Skeletal muscle cell (primary cell): ENCODE data around the gene SLC51A.

ENCODE experiments used
- DNase-seq: peaks from one replicate; pipeline ENCODE4 v3.0.0-alpha.2; 2010; ENCODE audit warnings: low read depth
- H3K4me3 ChIP-seq: 2 replicates; pipeline ENCODE4 v1.5.1; 2011; ENCODE audit warnings: low read depth, mild to moderate bottlenecking, control low read depth, low read length, moderate library complexity

The SLC51A gene

DNA sequence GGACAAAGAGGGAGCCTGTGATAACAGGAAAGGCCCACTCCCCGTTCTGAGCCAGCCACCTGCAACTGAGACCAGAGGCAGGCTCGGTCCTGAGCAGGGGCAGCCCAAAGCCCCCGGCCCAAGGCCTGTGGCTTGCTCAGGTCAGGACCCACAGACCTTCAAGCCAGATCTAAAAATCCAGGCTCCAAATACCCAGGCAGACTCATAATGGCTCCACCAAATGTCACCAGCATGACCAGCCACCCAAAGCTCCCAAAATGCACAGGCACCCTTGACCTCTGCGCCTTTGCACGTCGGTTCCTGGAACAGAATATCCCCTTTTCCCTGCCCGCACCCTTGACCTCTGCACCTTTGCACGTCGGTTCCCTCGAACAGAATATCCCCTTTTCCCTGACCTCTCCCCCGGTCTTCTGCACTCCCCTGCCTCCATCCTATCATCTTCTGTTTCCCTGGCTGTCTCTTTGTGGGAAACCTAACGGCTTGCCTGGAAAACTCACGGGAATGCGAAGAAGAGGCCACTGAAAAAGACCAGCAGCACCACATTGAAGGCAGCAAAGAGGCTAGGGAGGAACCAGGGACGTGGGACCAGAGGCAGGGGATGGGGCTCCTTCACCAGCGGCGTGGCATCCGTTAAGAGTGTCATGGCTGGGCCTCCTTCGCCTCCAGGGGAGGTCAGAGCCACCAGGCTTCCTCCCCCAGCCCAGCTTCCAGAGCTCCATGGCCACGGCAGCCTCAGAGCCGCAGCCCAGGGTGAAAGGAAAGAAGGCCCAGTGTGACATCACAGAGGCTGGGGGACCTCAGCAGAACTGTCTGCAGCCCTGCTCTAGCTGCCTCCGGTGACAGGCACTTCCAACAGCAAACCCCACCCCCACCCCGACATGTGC is 5.4 kb upstream of the SLC51A start, which contains the start of gene ZDHHC19:
ZDHHC19 (minus strand) TSS at position 728 of the 884 bp plus-strand sequence; CDS start at position 643, 85 bp downstream.
- DNase-seq: no peak
- no peak within 1 kb of the TSS for H3K4me3 ChIP-seq

GRCh38 chr3:196214783-196215441 is 1.4 kb upstream of the SLC51A start:
- no peak overlapping the region for H3K4me3 ChIP-seq
- DNase-seq: no peak

GRCh38 chr3:196215493-196216020 is 777 bp upstream of the SLC51A start:
- no peak overlapping the region for H3K4me3 ChIP-seq

GRCh38 chr3:196216681-196217211 is 412 bp downstream of the SLC51A start:
- DNase-seq: no peak
- no peak overlapping the region for H3K4me3 ChIP-seq

More at GRCh38 chr3:196215493-196216020, 777 bp upstream of the SLC51A start:
- no peak for DNase-seq

GRCh38 chr3:196217307-196218154 is 1.2 kb downstream of the SLC51A start:
- no peak for DNase-seq
- no peak overlapping the region for H3K4me3 ChIP-seq

GRCh38 chr3:196218155-196218712 is 1.9 kb downstream of the SLC51A start:
- DNase-seq: no peak
- no peak overlapping the region for H3K4me3 ChIP-seq

DNA sequence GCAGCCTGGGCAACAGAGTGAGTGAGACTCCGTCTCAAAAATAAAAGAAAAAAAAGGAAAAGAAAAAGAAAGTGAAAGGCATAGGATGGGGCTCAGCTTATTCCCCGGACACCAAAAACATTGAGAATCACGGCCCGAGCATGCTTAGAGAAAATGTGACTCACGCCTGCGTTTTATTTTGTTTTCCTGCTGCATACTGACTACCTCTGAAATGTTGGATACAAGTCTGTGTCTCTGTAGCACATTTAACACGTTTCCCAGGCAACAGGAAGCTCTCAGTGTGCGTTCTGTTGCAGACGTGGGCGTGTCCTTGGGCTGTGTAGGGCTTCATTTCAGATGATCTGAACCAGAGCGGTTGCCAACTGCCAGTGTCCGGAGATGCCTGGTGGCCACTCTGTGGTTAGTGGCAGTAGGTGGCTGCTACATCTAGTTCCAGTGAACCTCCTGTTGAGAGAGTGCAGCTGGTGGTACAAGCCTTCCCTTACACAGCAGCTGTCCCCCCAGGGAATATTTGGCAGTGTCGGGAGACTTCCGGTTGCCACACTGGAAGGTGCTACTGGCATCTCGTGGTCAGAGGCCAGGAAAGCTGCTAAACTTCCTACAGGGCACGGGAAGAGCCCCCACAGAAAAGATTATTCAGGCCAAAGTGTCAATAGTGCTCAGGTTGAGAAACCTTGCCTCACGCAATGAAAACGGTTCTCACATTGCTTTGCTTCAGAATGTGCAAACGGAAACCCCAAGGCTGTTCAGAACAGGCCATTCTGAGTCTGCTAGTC is 3.0 kb downstream of the SLC51A start:
- DNase-seq: peak; percentile 78
- H3K4me3 ChIP-seq: peak overlapping the region; percentile 10

DNA sequence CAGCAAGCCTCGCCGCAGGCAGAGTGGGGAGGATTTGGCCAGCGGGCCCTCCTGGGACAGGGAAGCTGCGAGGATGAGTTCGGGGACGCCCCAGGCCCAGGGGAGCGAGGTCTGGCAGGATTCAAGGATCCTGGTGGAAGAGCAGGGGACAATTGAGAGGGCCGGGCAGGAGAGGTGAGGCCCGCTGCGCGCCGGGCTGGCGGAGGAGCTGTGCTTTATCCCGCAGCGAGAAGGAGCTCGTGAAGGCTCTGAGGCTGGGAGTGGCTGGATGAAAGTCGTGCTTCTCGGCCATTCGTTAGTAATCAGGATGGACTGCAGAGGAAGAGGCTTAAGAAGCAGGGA is 3.6 kb downstream of the SLC51A start:
- no peak overlapping the region for H3K4me3 ChIP-seq
- DNase-seq: no peak

DNA sequence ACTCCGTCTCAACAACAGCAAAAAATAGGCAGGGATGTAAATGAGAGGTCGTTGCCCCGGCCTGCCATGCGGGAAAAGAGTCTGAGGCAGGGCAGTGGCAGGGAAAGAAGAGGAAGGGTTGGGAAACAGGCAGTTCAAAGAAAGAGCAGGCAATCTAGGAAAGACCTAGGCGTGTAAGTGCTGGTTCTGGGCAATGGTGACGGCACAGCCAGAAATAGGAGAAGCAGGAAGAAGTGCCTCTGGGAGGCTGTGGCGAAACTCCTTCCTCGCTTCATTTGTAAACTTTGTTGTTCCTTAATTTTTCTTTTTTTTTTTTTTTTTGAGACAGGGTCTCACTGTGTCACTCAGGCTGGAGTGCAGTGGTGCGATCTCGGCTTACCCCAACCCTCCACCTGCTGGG is 4.3 kb downstream of the SLC51A start:
- H3K4me3 ChIP-seq: no peak overlapping the region
- DNase-seq: no peak

- DNase-seq: no peak
- no peak overlapping the region for H3K4me3 ChIP-seq
Measured at GRCh38 chr3:196220991-196221390, 4.7 kb downstream of the SLC51A start.

- DNase-seq: no peak
Measured at GRCh38 chr3:196222876-196223595, 6.7 kb downstream of the SLC51A start.

GRCh38 chr3:196225086-196225485 is 8.8 kb downstream of the SLC51A start:
- no peak for DNase-seq
- no peak overlapping the region for H3K4me3 ChIP-seq

More at GRCh38 chr3:196222876-196223595, 6.7 kb downstream of the SLC51A start:
- no peak overlapping the region for H3K4me3 ChIP-seq

- DNase-seq: no peak
- H3K4me3 ChIP-seq: no peak overlapping the region
Measured at GRCh38 chr3:196225763-196226364, 9.5 kb downstream of the SLC51A start.

- DNase-seq: no peak
- H3K4me3 ChIP-seq: no peak overlapping the region
Measured at GRCh38 chr3:196227121-196227561, 10.8 kb downstream of the SLC51A start.

DNA sequence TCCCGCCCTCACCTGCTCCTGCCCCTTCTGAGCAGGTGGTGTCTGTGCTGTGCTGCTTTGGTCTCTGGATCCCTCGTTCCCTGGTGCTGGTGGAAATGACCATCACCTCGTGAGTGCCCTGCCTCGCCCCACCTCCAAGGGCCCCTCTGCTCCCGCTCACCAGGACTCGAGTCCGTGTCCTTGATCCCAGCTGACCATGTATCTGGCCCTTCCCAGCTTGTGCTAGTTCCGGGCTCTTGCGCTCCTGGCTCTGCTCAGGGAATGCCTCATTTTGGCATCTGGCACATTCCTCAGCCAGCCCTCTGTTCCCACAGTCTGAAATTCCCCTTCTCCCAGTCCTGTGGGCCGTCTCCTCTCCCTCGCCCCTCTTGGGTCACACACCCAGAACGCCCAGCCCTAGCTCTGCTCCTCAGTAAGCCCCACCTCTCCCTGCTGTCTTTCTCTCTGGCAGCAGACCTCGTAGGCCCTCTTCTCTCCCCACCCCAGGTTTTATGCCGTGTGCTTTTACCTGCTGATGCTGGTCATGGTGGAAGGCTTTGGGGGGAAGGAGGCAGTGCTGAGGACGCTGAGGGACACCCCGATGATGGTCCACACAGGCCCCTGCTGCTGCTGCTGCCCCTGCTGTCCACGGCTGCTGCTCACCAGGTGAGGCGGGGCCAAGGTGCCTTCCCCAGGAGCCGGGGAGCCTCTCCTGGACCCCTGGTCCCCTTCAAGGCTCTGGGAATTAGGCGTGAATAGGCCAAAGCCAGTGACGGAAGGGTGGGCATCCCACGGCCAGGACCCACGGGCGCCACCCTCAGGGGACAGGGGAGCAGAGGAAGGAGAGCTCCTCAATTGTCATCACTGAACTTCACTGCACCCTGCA is 11.5 kb downstream of the SLC51A start:
- H3K4me3 ChIP-seq: no peak overlapping the region
- no peak for DNase-seq

DNA sequence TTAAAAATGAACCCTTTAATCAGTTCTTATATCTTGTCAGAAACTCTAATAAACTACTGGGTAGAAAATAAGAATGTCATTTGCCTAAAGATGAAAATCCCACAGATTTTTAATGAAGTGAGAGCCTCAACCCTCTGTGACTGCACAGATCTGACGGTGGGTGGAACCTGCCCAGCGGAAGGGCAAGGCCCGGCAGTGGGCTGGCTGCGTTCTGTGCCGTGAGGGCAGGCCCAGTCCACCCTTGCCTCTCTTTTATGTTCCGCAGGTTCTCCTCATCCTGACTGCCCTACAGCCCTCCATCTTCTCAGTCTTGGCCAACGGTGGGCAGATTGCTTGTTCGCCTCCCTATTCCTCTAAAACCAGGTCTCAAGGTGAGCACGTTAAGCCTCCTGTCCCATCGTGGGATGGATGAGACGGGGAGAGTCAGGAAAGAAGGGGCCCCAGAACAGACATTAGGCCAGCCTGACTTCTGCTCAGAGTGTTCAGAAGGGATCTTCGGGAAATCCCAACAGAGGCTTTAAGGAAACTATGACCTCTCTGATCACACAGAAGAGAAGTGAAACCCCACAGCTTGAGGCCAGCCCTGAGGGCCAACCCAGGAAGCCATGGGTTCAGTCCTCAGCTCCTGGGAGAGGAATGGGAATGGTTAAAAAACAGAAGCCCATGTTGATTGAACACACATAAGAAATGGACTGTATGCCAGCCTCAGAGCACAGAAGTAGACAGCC is 16.0 kb downstream of the SLC51A start:
- DNase-seq: no peak
- H3K4me3 ChIP-seq: no peak overlapping the region
